Daoy (cell line): ENCODE measurements around the gene DBH. TPM values are rescaled to one million over a fixed set of nuclear protein-coding genes. Genes with fewer than 3 reads are reported as not detected.

Experiments used
- DNase-seq: peaks from one replicate; pipeline ENCODE4 v3.0.0-alpha.2; 2015; ENCODE audit warnings: low read depth
- total RNA-seq: library from RNA; depleted of rRNA; stranded (reverse); fragments of >200 nt; shearing (Covaris generic); gene quantifications from 2 replicates; pipeline ENCODE4 v1.2.3, GENCODE V29; 2014

DBH gene
- total RNA-seq, 1 experiment from 2014 or later = not detected

DNA sequence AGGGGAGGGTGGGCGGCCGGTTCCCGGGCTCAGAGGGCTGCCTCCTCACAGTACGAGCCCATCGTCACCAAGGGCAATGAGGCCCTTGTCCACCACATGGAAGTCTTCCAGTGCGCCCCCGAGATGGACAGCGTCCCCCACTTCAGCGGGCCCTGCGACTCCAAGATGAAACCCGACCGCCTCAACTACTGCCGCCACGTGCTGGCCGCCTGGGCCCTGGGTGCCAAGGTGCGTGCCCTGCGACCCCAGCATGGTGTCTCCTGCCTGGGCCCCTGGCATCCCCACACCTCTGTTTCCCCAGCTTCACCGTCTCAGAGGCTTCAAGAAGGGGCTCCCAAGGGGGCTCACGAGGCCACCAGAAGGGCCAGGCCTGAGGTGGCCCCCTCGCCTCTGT lies 7.2 kb downstream of the DBH start:
- DNase-seq = no peak

DNA sequence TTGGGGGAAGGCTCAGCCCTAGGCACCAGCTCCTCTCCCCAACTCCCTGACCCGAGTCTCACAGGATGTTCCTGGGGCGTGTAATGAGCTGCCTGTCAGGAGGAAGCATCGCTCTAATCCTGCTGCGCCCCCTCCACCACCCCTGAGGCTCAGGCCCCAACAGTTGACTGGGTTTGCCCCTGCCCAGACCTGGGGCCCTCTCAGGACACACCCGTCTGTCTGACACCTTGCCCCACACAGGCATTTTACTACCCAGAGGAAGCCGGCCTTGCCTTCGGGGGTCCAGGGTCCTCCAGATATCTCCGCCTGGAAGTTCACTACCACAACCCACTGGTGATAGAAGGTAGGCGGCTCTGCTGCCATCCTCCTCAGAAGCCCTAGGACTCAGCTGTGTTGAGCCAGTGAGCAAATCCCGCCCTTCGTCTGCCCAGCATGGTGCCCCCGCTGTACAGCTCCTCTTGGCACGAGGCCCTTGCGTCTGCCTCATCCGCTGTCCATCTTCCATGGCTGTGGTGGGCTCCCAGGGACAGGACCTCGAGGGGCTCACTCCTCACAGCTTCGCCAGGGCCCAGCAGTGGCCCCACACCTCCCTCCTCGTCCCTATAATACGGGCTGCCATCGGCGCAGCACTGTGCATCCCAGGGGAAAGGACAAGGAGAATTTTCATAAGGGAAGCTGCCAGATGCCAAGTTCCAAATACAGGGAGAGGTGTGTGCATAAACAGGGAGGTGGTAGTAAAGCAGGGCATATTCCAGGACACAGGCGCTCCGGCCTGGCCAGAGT lies 8.0 kb downstream of the DBH start:
- no peak for DNase-seq

DNA sequence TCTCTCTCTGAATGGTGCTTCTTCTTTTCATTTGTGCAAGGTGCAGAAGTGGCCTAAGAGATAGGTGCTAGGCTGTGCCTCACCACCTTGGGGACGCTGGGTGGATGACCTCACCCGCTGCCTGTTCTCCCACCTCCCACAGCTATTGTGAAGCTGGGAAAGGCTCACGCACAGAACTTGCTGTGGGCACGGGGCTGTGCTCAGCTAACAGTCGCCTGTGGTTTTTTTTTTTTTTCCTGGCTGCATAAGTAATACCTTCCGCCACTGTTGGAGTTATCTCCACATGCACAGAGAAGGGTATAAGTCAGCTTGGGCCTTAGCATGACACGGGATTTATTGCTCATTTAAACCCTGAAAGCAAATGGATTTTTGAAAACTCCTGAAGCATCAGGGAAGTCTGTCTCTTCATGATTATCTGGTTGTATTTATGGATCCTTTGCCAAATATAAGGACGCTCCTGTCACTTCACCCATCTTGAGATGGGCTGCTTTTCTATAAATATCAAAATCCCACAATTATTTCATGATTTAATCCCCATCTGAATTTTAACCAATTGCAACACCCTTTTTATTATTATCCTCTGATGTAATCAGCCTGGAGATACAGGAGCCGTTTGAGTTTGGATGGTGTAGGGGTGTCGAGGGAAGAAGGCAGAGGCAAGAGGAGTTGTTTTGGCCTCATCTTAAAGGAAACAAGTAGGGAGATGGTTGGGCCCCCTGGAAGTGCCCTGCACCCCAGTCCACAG lies 9.0 kb downstream of the DBH start:
- no peak for DNase-seq

DNA sequence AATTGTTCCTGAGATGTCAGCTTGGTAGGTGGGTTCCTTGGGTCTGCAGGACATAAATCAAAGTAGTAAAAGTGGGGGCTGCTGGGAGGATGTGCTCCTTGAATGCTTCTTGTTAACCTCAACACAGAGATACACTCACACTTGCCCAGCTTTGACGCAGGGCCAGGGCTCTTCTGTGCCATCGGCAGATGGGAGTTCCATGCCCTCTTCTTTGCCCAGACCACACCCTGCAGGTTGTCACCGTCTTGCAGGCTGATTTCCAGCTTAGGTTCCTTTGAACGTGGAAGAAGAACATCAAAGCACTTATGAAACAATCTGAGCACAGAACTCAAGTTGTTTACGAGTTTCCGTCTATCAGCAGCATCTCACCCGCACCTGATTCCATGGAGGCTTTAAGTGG lies 11.0 kb downstream of the DBH start:
- no peak for DNase-seq

DNA sequence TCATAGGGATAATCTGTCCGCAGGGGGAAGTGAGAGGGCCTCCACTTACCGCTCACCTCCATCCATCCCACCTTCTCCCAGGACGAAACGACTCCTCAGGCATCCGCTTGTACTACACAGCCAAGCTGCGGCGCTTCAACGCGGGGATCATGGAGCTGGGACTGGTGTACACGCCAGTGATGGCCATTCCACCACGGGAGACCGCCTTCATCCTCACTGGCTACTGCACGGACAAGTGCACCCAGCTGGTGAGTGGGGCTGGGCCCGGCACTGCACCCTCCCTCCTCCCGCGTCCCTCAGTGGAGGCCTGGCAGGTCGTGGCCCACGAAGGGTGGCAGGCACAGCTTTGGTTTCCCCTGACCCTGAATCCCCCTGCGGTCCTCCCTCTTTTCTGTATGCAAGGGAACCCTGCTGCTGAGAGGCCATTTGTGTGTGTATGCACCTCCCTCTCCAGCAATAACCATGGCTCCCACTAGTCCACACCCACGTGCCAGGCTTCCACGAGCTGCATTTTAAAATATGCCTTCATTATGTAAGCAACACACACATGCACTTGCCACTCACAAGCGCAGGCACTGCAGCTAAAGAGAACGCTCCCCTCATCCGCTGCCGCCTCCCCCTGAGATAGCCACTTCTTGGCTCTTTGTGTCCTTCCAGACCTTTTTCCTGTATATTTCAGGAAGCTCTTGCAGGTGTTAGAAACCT lies 11.8 kb downstream of the DBH start:
- no peak for DNase-seq

- no peak for DNase-seq
Observed at GRCh38 chr9:133649194-133649593, 13.0 kb downstream of the DBH start.

DNA sequence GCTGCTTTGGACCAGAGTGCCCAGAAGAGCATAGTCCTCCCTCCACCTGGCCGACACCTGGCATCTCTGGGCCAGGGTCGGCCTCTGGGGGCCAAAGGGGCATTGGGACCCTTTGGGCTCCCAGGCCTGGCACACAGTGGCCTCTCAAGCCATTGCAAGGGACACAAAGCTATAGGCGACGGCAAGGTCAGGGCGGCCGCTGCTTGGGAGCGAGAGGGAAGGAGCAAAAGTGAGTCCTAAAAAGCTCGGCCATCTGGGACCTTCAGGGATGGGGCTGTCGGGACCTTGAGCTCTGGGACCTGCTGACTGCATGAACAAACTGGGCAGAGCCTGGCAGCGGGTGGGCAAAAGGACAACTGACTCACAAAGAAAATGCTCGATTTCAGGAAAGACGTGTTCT lies 13.9 kb downstream of the DBH start:
- no peak for DNase-seq

DNA sequence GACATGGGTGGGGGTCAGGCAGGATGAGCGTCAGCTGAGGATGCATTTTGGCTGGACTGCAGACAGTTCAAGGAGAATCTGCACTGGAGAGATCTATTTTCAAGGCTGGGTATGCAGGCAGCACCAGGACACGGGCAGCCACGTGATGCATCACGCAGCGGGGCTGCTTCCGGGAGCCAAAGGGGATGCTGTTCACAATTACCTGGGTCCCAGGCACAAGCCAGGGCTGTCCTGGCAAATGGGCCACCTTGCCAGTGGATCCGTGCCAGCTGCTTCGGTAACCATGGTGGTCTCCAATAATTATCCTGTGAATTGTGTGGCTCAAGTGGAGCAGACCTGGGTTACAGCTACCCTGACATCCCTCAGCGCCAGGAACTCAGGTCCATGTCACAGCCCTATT lies 17.5 kb downstream of the DBH start:
- no peak for DNase-seq

GRCh38 chr9:133654736-133655657 lies 18.8 kb downstream of the DBH start:
- DNase-seq = no peak

GRCh38 chr9:133655701-133656100 lies 19.5 kb downstream of the DBH start:
- no peak for DNase-seq

- DNase-seq = no peak
Observed at GRCh38 chr9:133656211-133657119, 20.3 kb downstream of the DBH start.

- no peak for DNase-seq
Observed at GRCh38 chr9:133657120-133657661, 21.0 kb downstream of the DBH start.

DNA sequence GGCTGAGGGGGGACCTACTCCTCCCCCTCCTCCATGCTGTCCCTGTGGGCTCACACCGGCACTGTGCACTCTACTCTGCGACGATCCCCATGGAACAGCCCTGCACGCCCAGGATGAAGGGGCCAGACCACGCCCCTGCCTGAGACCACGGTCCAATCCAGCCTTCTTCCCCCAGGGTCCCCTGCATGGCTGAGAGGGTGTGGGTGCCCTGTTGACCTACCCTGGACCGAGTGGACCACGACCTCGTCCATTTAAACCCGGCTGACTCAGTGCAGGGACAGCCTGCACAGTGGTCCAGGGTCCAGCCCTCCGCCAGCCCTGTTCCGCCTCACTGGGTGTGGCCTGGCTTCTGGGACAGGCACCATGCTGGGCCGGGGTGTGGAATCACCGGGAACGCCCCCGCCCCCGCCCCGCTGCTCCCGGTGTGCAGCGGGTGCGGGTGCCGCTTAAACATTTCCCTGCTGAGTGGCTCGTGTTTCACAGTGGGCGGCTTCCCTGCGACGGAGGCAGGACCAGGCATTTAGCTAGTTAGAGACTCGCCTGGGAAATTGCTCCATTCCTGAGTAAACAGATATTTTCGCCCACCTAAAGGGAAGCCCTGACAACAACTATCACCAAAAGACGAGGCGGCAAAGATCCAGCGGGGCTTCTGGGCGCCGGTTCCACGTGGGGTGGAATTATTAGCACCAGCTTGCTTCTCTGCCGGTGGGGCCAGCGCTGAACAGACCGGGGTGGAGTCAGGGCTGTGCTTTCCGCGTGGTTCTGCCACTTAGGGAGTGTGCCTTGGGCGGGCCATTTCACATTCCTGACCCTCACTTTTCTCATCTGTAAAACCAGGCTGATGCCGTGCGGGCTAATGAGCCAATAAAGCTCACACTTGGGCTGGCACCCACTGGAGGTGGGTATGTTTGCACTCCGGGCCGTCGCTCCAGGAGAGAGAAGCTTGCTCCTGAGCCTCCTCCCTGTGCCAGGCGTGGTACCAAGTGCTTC lies 22.6 kb downstream of the DBH start:
- DNase-seq = peak; percentile 79

- DNase-seq = no peak
Observed at GRCh38 chr9:133659516-133659915, 23.4 kb downstream of the DBH start.

GRCh38 chr9:133661846-133662540 lies 25.8 kb downstream of the DBH start:
- no peak for DNase-seq

GRCh38 chr9:133664173-133665050 lies 28.2 kb downstream of the DBH start:
- DNase-seq = no peak

DNA sequence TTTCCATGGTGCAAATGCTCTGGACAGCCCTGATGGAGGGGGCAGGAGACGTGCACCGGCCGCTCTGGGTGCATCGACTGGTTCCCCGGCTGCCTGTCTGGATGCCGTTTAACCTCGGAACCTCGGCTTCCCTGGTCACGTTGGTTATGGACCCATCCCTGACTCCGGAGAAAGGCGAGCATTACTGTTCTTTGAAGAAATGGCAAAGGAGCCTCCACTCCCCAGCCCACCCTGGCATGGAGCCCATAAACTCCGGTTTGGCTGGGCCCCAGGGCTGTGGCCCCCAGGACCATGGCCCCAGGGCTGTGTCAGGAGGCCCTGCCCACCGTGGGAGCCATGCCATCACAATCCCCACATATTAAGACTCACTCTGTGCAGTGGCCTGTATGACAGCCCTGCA lies 28.9 kb downstream of the DBH start:
- DNase-seq = no peak
